ENCODE measurements around the gene C1orf21.

Gene C1orf21

DNA sequence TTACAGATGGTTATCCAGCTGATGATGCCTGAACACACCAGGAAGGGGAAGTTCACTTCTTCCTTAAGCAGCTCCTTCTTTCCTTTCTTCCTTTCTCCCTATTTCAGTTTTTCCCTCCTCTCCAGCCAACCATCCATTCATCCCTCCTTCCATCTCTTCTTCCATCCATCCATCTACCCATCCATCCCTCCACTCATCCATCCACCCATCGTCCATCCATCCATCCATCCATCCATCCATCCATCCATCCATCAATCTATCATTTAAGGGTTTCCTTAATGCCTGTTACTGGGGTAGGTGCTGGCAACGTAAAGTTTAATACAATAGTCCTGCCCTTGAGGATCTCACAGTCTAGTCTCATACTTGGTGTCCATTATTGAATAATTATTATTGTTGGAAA is 36.8 kb downstream of the C1orf21 start:
- DNase-seq (ENCODE audit: low read depth, low spot score): no peak
- Histone ChIP-seq H3K9ac (ENCODE audit: insufficient read length) (no peak overlapping the region), H3K9me3 (ENCODE audit: low read depth, low read length) (no peaks in the 10 kb centered on the region), H3K36me3 (ENCODE audit: insufficient read depth, low read length) (no peaks in the 10 kb centered on the region), H3K4me3 (no peak overlapping the region), H3K27ac (no peak overlapping the region)
- TF ChIP-seq POLR2AphosphoS5 (IDR thresholded peaks at IDR 0.05; ENCODE audit: borderline replicate concordance, low read depth, low read length) (no peak), EZH2 (IDR thresholded peaks at IDR 0.05) (no peak), FOXP2 (optimal IDR thresholded peaks at IDR 0.05; ENCODE audit: control extremely low read depth, extremely low read length, insufficient read depth) (no peak)

- H3K9me3 ChIP-seq (ENCODE audit: low read depth, low read length): no peaks in the 10 kb centered on the region
- peak overlapping the region; percentile 49; the same call in 1 of the 2 replicates for H3K27ac ChIP-seq
- no peaks in the 10 kb centered on the region for H3K36me3 ChIP-seq (ENCODE audit: insufficient read depth, low read length)
- no peak for TF ChIP-seq POLR2AphosphoS5 (IDR thresholded peaks at IDR 0.05; ENCODE audit: borderline replicate concordance, low read depth, low read length)
- no peak for TF ChIP-seq EZH2 (IDR thresholded peaks at IDR 0.05)
- no peak for TF ChIP-seq FOXP2 (optimal IDR thresholded peaks at IDR 0.05; ENCODE audit: control extremely low read depth, extremely low read length, insufficient read depth)
- DNase-seq (ENCODE audit: low read depth, low spot score): peak; percentile 39
- peak overlapping the region; percentile 16; the same call in 1 of the 2 replicates for H3K4me3 ChIP-seq
- no peak overlapping the region for H3K9ac ChIP-seq (ENCODE audit: insufficient read length)
These were observed 37.3 kb downstream of the C1orf21 start for GRCh38 chr1:184424157-184424556.

DNA sequence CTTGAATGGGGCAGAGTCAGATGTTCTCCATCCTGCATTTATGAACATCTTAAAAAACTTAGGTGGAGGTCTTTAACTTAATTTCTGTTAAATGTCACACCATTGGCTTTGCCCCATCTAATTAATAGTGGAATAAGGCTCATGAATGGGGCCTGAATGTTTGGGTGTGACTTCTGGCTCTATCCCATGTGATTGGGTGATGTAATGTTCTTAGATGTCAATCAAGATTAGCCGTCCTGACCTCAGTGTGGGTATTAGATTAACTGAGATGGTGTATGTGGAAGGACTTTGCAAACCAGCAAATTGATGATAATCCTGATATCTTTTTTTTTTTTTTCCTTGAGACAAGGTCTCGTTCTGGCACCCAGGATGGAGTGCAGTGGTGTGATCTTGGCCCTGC is 38.1 kb downstream of the C1orf21 start:
- Histone ChIP-seq H3K4me3 (no peak overlapping the region), H3K9me3 (ENCODE audit: low read depth, low read length) (no peaks in the 10 kb centered on the region), H3K36me3 (ENCODE audit: insufficient read depth, low read length) (no peaks in the 10 kb centered on the region), H3K27ac (no peak overlapping the region), H3K9ac (ENCODE audit: insufficient read length) (no peak overlapping the region)
- no peak for TF ChIP-seq EZH2 (IDR thresholded peaks at IDR 0.05)
- TF ChIP-seq FOXP2 (optimal IDR thresholded peaks at IDR 0.05; ENCODE audit: control extremely low read depth, extremely low read length, insufficient read depth): no peak
- no peak for TF ChIP-seq POLR2AphosphoS5 (IDR thresholded peaks at IDR 0.05; ENCODE audit: borderline replicate concordance, low read depth, low read length)
- DNase-seq (ENCODE audit: low read depth, low spot score): no peak

DNA sequence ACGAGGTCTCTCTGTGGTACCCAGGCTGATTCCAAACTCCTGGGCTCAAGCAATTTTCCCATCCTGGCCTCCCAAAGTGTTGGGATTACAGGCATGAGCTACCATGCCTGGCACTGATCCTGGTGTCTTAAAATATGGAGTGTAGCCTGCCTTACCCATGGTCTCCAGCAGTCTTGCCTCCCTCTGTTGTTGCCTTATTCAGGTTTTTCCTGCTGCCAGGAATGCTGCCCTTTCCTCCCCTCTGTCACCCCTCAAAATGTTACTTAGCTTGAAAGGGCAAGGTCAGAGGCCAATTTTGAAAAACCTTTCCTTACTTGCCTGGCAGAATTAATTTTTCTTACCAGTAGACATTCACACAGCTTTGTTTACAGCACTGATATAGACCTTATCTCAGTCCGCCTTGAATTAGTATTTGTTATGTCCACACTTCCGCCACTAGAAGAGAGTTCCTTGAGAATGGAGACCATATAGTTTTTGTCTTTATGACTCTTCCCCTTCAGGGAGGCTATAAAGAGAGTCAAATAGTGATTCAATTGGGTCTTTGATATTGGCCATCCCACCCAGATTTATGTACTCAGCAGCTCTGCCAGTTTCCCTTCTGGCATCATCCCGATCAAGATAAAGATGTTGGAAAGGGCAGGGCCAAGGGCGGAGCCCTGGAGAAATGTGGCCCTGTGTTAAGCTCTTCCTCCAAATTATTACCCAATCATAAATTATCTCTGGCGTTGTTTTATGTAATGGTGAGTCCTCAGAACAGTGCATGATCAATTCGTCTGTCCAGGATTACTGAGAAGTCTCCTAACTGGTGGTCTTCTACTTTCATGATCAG is 38.8 kb downstream of the C1orf21 start:
- Histone ChIP-seq H3K27ac (no peak overlapping the region), H3K4me3 (no peak overlapping the region), H3K9ac (ENCODE audit: insufficient read length) (no peak overlapping the region), H3K36me3 (ENCODE audit: insufficient read depth, low read length) (no peaks in the 10 kb centered on the region), H3K9me3 (ENCODE audit: low read depth, low read length) (no peaks in the 10 kb centered on the region)
- DNase-seq (ENCODE audit: low read depth, low spot score): no peak
- TF ChIP-seq FOXP2 (optimal IDR thresholded peaks at IDR 0.05; ENCODE audit: control extremely low read depth, extremely low read length, insufficient read depth): no peak
- TF ChIP-seq EZH2 (IDR thresholded peaks at IDR 0.05): no peak
- no peak for TF ChIP-seq POLR2AphosphoS5 (IDR thresholded peaks at IDR 0.05; ENCODE audit: borderline replicate concordance, low read depth, low read length)

DNA sequence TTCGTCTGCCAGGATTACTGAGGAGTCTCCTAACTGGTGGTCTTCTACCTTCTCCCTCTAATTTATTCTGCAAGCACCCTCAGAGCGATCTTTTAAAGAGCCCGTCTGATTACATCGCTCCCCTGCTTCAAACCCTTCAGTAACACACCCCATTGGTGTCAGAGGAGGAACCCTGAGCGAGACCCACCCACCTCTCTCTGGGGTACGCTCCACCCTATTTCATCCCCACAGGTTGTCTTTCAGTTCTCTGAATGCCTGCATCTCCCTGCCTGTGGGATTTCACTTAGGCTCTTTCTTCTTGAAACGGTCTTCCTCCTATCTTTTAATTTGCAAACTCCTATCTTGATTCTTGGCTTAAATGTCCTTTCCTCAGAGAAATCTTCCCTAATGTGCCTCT is 39.4 kb downstream of the C1orf21 start:
- H3K4me3 ChIP-seq: no peak overlapping the region
- TF ChIP-seq FOXP2 (optimal IDR thresholded peaks at IDR 0.05; ENCODE audit: control extremely low read depth, extremely low read length, insufficient read depth) (no peak), POLR2AphosphoS5 (IDR thresholded peaks at IDR 0.05; ENCODE audit: borderline replicate concordance, low read depth, low read length) (no peak)
- H3K9me3 ChIP-seq (ENCODE audit: low read depth, low read length): no peaks in the 10 kb centered on the region
- DNase-seq (ENCODE audit: low read depth, low spot score): no peak
- H3K36me3 ChIP-seq (ENCODE audit: insufficient read depth, low read length): no peaks in the 10 kb centered on the region
- H3K27ac ChIP-seq: no peak overlapping the region
- H3K9ac ChIP-seq (ENCODE audit: insufficient read length): no peak overlapping the region

- TF ChIP-seq EZH2 (IDR thresholded peaks at IDR 0.05) (no peak), POLR2AphosphoS5 (IDR thresholded peaks at IDR 0.05; ENCODE audit: borderline replicate concordance, low read depth, low read length) (no peak), FOXP2 (optimal IDR thresholded peaks at IDR 0.05; ENCODE audit: control extremely low read depth, extremely low read length, insufficient read depth) (no peak)
- no peak for DNase-seq (ENCODE audit: low read depth, low spot score)
- H3K4me3 ChIP-seq: no peak overlapping the region
- H3K27ac ChIP-seq: no peak overlapping the region
- no peaks in the 10 kb centered on the region for H3K9me3 ChIP-seq (ENCODE audit: low read depth, low read length)
- H3K36me3 ChIP-seq (ENCODE audit: insufficient read depth, low read length): no peaks in the 10 kb centered on the region
- H3K9ac ChIP-seq (ENCODE audit: insufficient read length): no peak overlapping the region
These were observed 40.9 kb downstream of the C1orf21 start for GRCh38 chr1:184427722-184428121.

GRCh38 chr1:184428604-184429003 is 41.8 kb downstream of the C1orf21 start:
- H3K9me3 ChIP-seq (ENCODE audit: low read depth, low read length): no peaks in the 10 kb centered on the region
- TF ChIP-seq FOXP2 (optimal IDR thresholded peaks at IDR 0.05; ENCODE audit: control extremely low read depth, extremely low read length, insufficient read depth): no peak
- TF ChIP-seq POLR2AphosphoS5 (IDR thresholded peaks at IDR 0.05; ENCODE audit: borderline replicate concordance, low read depth, low read length): no peak
- no peak for TF ChIP-seq EZH2 (IDR thresholded peaks at IDR 0.05)
- H3K27ac ChIP-seq: no peak overlapping the region
- no peak for DNase-seq (ENCODE audit: low read depth, low spot score)
- H3K4me3 ChIP-seq: no peak overlapping the region
- no peak overlapping the region for H3K9ac ChIP-seq (ENCODE audit: insufficient read length)
- H3K36me3 ChIP-seq (ENCODE audit: insufficient read depth, low read length): no peaks in the 10 kb centered on the region

DNA sequence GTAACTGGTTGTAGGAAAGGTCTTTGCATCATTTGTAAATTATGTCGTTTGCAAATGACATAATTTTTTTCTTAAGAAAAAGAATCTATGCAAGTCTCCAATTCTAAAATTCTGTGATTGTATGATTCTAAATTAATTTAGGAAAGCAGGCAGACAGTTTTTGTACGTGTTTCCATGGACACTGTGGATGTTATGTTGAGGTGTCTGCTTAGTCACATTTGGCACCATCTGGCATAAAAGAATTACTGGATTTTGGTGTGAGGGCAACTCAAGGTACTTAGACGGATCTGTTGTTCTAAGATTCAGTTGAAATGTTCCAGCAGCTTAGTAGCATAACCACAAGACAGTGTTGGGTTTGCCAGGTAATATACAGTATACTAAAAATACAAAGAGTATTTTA is 42.5 kb downstream of the C1orf21 start:
- H3K36me3 ChIP-seq (ENCODE audit: insufficient read depth, low read length): no peaks in the 10 kb centered on the region

More for the DNA sequence above, 42.5 kb downstream of the C1orf21 start:
- H3K27ac ChIP-seq: no peak overlapping the region
- no peak for DNase-seq (ENCODE audit: low read depth, low spot score)
- TF ChIP-seq FOXP2 (optimal IDR thresholded peaks at IDR 0.05; ENCODE audit: control extremely low read depth, extremely low read length, insufficient read depth): no peak
- no peak for TF ChIP-seq EZH2 (IDR thresholded peaks at IDR 0.05)
- no peak for TF ChIP-seq POLR2AphosphoS5 (IDR thresholded peaks at IDR 0.05; ENCODE audit: borderline replicate concordance, low read depth, low read length)
- H3K4me3 ChIP-seq: no peak overlapping the region
- no peaks in the 10 kb centered on the region for H3K9me3 ChIP-seq (ENCODE audit: low read depth, low read length)
- H3K9ac ChIP-seq (ENCODE audit: insufficient read length): no peak overlapping the region
